H1 (cell line): ENCODE measurements around the gene TECPR2. TPM values are rescaled to one million over a fixed set of nuclear protein-coding genes. Genes with fewer than 3 reads are reported as not detected.

Source experiments
- CTCF ChIA-PET: fragments of 300-600 bp; sonication (Branson Sonifier 250); formaldehyde crosslinking; loops from one replicate; lab custom pipeline; 2021; ENCODE audit not compliant: partially characterized antibody; lab: Charles Lee
- POLR2A ChIA-PET: fragments of 300-600 bp; sonication (Branson Sonifier 250); formaldehyde crosslinking; loops from one replicate; lab custom pipeline; 2021; ENCODE audit warnings: inconsistent platforms; ENCODE audit not compliant: partially characterized antibody; lab: Charles Lee
- DNase-seq, 2 experiments: peaks; one replicate each; pipeline versions ENCODE4 v3.0.0 to v3.0.0-alpha.2; 2010 to 2022; ENCODE audit warnings: low spot score in 2 of 2, low read depth in 1 of 2, mixed read lengths in 1 of 2
- FAIRE-seq: peaks from 2 replicates; lab custom pipeline; 2011; peaks lifted over from hg19 to GRCh38; lab: Jason Lieb, UNC
- H2AFZ ChIP-seq: 2 replicates; pipeline ENCODE4 v1.8.1; 2012; ENCODE audit warnings: low read length, inconsistent platforms
- H2AK5ac ChIP-seq: 2 replicates; pipeline ENCODE4 v1.6.1; 2013; ENCODE audit warnings: low read depth, low read length
- H2BK120ac ChIP-seq: replicated peaks from 2 replicates; pipeline ENCODE3; 2013; ENCODE audit warnings: low read depth, low read length, inconsistent platforms
- H2BK12ac ChIP-seq: 2 replicates; pipeline ENCODE4 v1.6.1; 2013; ENCODE audit warnings: low read depth, low read length
- H2BK15ac ChIP-seq: 2 replicates; pipeline ENCODE4 v1.6.1; 2013; ENCODE audit warnings: low read length
- H2BK20ac ChIP-seq: 2 replicates; pipeline ENCODE4 v1.6.1; 2013; ENCODE audit warnings: low read length
- H2BK5ac ChIP-seq: 2 replicates; pipeline ENCODE4 v1.6.1; 2013; ENCODE audit warnings: low read depth, low read length
- H3K14ac ChIP-seq: 2 replicates; pipeline ENCODE4 v1.6.1; 2013; ENCODE audit warnings: inconsistent platforms; ENCODE audit not compliant: insufficient read length
- H3K18ac ChIP-seq: 2 replicates; pipeline ENCODE4 v1.6.1; 2013; ENCODE audit warnings: low read length; ENCODE audit errors: extremely low read depth
- H3K23ac ChIP-seq: 2 replicates; pipeline ENCODE4 v1.6.1; 2013; ENCODE audit warnings: inconsistent platforms; ENCODE audit not compliant: insufficient read length
- H3K23me2 ChIP-seq: 2 replicates; pipeline ENCODE4 v1.6.1; 2013; ENCODE audit warnings: low read depth, low read length
- H3K27ac ChIP-seq: 2 replicates; pipeline ENCODE4 v1.6.1; 2011; ENCODE audit warnings: low read depth, low read length, inconsistent platforms
- H3K27me3 ChIP-seq, 4 experiments: replicated peaks in 1 of 4; 1 replicate in 1 of 4; 2 replicates in 3 of 4; pipeline versions ENCODE4 v1.6.1 to v1.8.1; 2011 to 2013; ENCODE audit warnings: low read length in 3 of 4, mild to moderate bottlenecking in 3 of 4, inconsistent platforms in 2 of 4, mixed read lengths in 2 of 4, moderate library complexity in 1 of 4; ENCODE audit not compliant: control insufficient read depth in 3 of 4, insufficient read depth in 3 of 4; ENCODE audit errors: extremely low read depth in 1 of 4
- H3K36me3 ChIP-seq, 4 experiments: 2 replicates each; pipeline versions ENCODE4 v1.6.1 to v1.8.1; 2011 to 2013; ENCODE audit warnings: mild to moderate bottlenecking in 4 of 4, low read length in 3 of 4, moderate library complexity in 2 of 4, control low read depth in 1 of 4, inconsistent platforms in 1 of 4; ENCODE audit not compliant: insufficient read depth in 4 of 4, control insufficient read depth in 2 of 4
- H3K4ac ChIP-seq: replicated peaks from 2 replicates; pipeline ENCODE3; 2013; ENCODE audit warnings: low read length, low read depth, mixed read lengths, inconsistent platforms; ENCODE audit not compliant: insufficient read length
- H3K4me1 ChIP-seq, 4 experiments: replicated peaks in 1 of 4; 1 replicate in 1 of 4; 2 replicates in 3 of 4; pipeline versions ENCODE4 v1.6.1 to v1.8.1; 2011 to 2013; ENCODE audit warnings: low read length in 3 of 4, inconsistent platforms in 2 of 4, mixed read lengths in 1 of 4; ENCODE audit not compliant: insufficient read depth in 4 of 4, control insufficient read depth in 3 of 4
- H3K4me2 ChIP-seq, 2 experiments: 2 replicates each; pipeline versions ENCODE4 v1.6.1 to v1.8.1; 2011 to 2013; ENCODE audit warnings: low read depth in 2 of 2, low read length in 2 of 2, control low read depth in 1 of 2, inconsistent platforms in 1 of 2, mild to moderate bottlenecking in 1 of 2; ENCODE audit not compliant: insufficient read depth in 1 of 2
- H3K4me3 ChIP-seq, 4 experiments: fragments of 200-600, 300-600 bp in 1 of 4; sonication (generic), shearing (Covaris generic), sonication (Bioruptor Twin) in 1 of 4; 2 replicates each; pipeline versions ENCODE4 v1.5.1 to v1.8.1; 2011 to 2016; ENCODE audit warnings: low read length in 4 of 4, low read depth in 3 of 4, control low read depth in 2 of 4, inconsistent platforms in 2 of 4, mild to moderate bottlenecking in 2 of 4, mixed read lengths in 1 of 4, moderate library complexity in 1 of 4; ENCODE audit not compliant: insufficient read depth in 2 of 4; ENCODE audit errors: extremely low read depth in 1 of 4
- H3K56ac ChIP-seq: replicated peaks from 2 replicates; pipeline ENCODE3; 2013; ENCODE audit warnings: low read depth, mild to moderate bottlenecking, mixed read lengths, low read length, inconsistent platforms; ENCODE audit not compliant: insufficient read length
- H3K79me1 ChIP-seq: 2 replicates; pipeline ENCODE4 v1.6.1; 2013; ENCODE audit warnings: low read depth, low read length, control low read depth
- H3K79me2 ChIP-seq, 2 experiments: 2 replicates each; pipeline versions ENCODE4 v1.6.1 to v1.8.1; 2012 to 2013; ENCODE audit warnings: low read length in 2 of 2, mild to moderate bottlenecking in 2 of 2, inconsistent platforms in 1 of 2; ENCODE audit not compliant: insufficient read depth in 2 of 2, control insufficient read depth in 1 of 2
- H3K9ac ChIP-seq, 4 experiments: replicated peaks in 1 of 4; 1 replicate in 1 of 4; 2 replicates in 3 of 4; pipeline versions ENCODE4 v1.6.1 to v1.8.1; 2011 to 2013; ENCODE audit warnings: low read depth in 3 of 4, low read length in 3 of 4, control low read depth in 2 of 4, mild to moderate bottlenecking in 2 of 4, moderate library complexity in 2 of 4, inconsistent platforms in 1 of 4; ENCODE audit errors: extremely low read depth in 1 of 4
- H3K9me3 ChIP-seq, 2 experiments: 2 replicates each; pipeline versions ENCODE4 v1.6.1 to v1.8.1; 2012 to 2013; ENCODE audit warnings: mild to moderate bottlenecking in 2 of 2, moderate library complexity in 2 of 2, control low read depth in 1 of 2, inconsistent platforms in 1 of 2, low read depth in 1 of 2, low read length in 1 of 2, mixed read lengths in 1 of 2; ENCODE audit not compliant: insufficient read depth in 2 of 2
- H4K20me1 ChIP-seq, 2 experiments: replicated peaks in 1 of 2; 2 replicates each; pipeline versions ENCODE3 to v1.8.1; 2011 to 2013; ENCODE audit warnings: inconsistent platforms in 2 of 2, low read length in 2 of 2, mild to moderate bottlenecking in 1 of 2; ENCODE audit not compliant: insufficient read depth in 2 of 2, control insufficient read depth in 1 of 2
- H4K5ac ChIP-seq: 2 replicates; pipeline ENCODE4 v1.6.1; 2013; ENCODE audit warnings: low read length, low read depth, mixed read lengths, inconsistent platforms; ENCODE audit not compliant: insufficient read length
- H4K8ac ChIP-seq: 2 replicates; pipeline ENCODE4 v1.8.0; 2013; ENCODE audit warnings: mild to moderate bottlenecking, moderate library complexity, low read length, inconsistent platforms; ENCODE audit not compliant: insufficient read depth; ENCODE audit errors: extremely low read depth
- H4K91ac ChIP-seq: replicated peaks from 2 replicates; pipeline ENCODE3; 2013; ENCODE audit warnings: low read length, mixed read lengths, inconsistent platforms; ENCODE audit not compliant: insufficient read length
- CTCF ChIP-seq, 3 experiments: IDR thresholded peaks; 1 replicate in 2 of 3; 2 replicates in 1 of 3; pipeline versions ENCODE4 v1.5.1 to v1.6.1; 2011; ENCODE audit warnings: low read length in 3 of 3, mild to moderate bottlenecking in 3 of 3, inconsistent platforms in 2 of 3, low read depth in 1 of 3, moderate library complexity in 1 of 3; ENCODE audit not compliant: insufficient read depth in 1 of 3; ENCODE audit errors: control extremely low read depth in 1 of 3
- NANOG ChIP-seq: IDR thresholded peaks from 2 replicates; pipeline ENCODE4 v1.6.1; 2011; ENCODE audit warnings: low read length, low read depth, mild to moderate bottlenecking, inconsistent platforms; ENCODE audit not compliant: insufficient read depth, poor library complexity, severe bottlenecking
- POLR2A ChIP-seq, 2 experiments: IDR thresholded peaks; 1 replicate in 1 of 2; 2 replicates in 1 of 2; pipeline ENCODE4 v1.6.1; 2011; ENCODE audit warnings: low read depth in 2 of 2, low read length in 2 of 2, mild to moderate bottlenecking in 2 of 2; ENCODE audit errors: control extremely low read depth in 1 of 2
- RAD21 ChIP-seq, 2 experiments: IDR thresholded peaks in 1 of 2; conservative IDR thresholded peaks in 1 of 2; 2 replicates each; pipeline ENCODE4 v1.6.1; 2011; ENCODE audit warnings: low read depth in 2 of 2, low read length in 2 of 2, improper control_type of control experiment in 1 of 2, inconsistent platforms in 1 of 2, mild to moderate bottlenecking in 1 of 2, moderate library complexity in 1 of 2
- WGBS, 2 experiments: shearing (Covaris generic) in 1 of 2; methylation state at CpG; one replicate each; pipeline versions ENCODE4 v1.1.6 to v1.1.7; 2013 to 2015; ENCODE audit warnings: low lambda C conversion rate in 2 of 2, mixed read lengths in 2 of 2, inconsistent platforms in 1 of 2, low coverage in 1 of 2, missing lambda C conversion rate in 1 of 2; ENCODE audit not compliant: insufficient replicate concordance in 2 of 2, insufficient coverage in 1 of 2, insufficient read length in 1 of 2; ENCODE audit errors: extremely low coverage in 1 of 2, missing lambda C conversion rate in 1 of 2; 5-methylcytosine and 5-hydroxymethylcytosine counted together
- polyA plus RNA-seq, 7 experiments: library from polyadenylated mRNA; depleted of rRNA in 3 of 7; stranded (reverse) in 5 of 7; unstranded in 2 of 7; fragments of >200 nt in 5 of 7; fragments of 200-250 nt in 2 of 7; gene quantifications; 1 replicate in 5 of 7; 2 replicates in 1 of 7; 4 replicates in 1 of 7; pipeline versions ENCODE4 v1.2.1 to v1.2.3, GENCODE V29; 2011 to 2013; ENCODE audit warnings: missing spikeins in 2 of 7, mixed read lengths in 2 of 7
- total RNA-seq: library from RNA; stranded (reverse); fragmentation: NEBNext Ultra II Directional; extraction: Animal tissue kit (Norgen Biotek cat#: 25700); gene quantifications from 2 replicates; pipeline ENCODE4 v1.2.1, GENCODE V29; 2021

Gene TECPR2
- total and polyA plus RNA-seq, 2 of the 8 experiments (the other 6 are each of a cell fraction or from before 2014, with no cell fraction given) = 6.8 to 19.4 TPM

GRCh38 chr14:102501751-102502315 lies 139.1 kb downstream of the TECPR2 start:
- DNase-seq = peak in 1 of 2 experiments; percentile 75
- FAIRE-seq = no peak

More at GRCh38 chr14:102501751-102502315, 139.1 kb downstream of the TECPR2 start:
- Histone ChIP-seq H3K4me3 (no peak overlapping the region), H3K9me3 (no peaks in the 10 kb centered on the region), H2BK12ac (no peak overlapping the region), H2BK15ac (no peak overlapping the region), H4K91ac (no peak overlapping the region), H3K18ac (no peak overlapping the region), H3K4me1 (no peaks in the 10 kb centered on the region; a peak in 1 of 7 replicates), H4K20me1 (peaks cover 0 to 4% of the 10 kb centered on the region in 2 experiments), H3K56ac (no peak overlapping the region), H2BK20ac (no peak overlapping the region), H3K79me1 (no peaks in the 10 kb centered on the region; the same call in 1 of the 2 replicates), H3K4ac (no peak overlapping the region), H3K79me2 (no peaks in the 10 kb centered on the region), H2BK5ac (no peak overlapping the region), H3K9ac (no peak overlapping the region), H3K4me2 (no peak overlapping the region), H3K36me3 (peaks cover 0 to 6% (median 5%) of the 10 kb centered on the region in 4 experiments; a peak in 5 of 8 replicates), H2AK5ac (no peak overlapping the region), H3K27me3 (no peaks in the 10 kb centered on the region; a peak in 1 of 7 replicates), H3K14ac (no peak overlapping the region), H3K27ac (no peak overlapping the region), H3K23me2 (no peaks in the 10 kb centered on the region; the same call in 1 of the 2 replicates), H4K8ac (no peak overlapping the region), H2AFZ (no peak overlapping the region), H2BK120ac (no peak overlapping the region), H3K23ac (no peak overlapping the region), H4K5ac (no peak overlapping the region)
- peak in 1 of 2 experiments; percentile 38; a peak in 2 of 4 replicates for TF ChIP-seq RAD21 (IDR thresholded peaks at IDR 0.05 in 1 of 2, conservative IDR thresholded peaks at IDR 0.05 in 1 of 2; ENCODE audit: low read depth in 2 of 2, low read length in 2 of 2)
- peak in 2 of 3 experiments; percentile 45 to 62; a peak in 3 of 4 replicates for TF ChIP-seq CTCF (IDR thresholded peaks at IDR 0.05; ENCODE audit: control extremely low read depth in 1 of 3, insufficient read depth in 1 of 3, low read depth in 1 of 3, low read length in 3 of 3)
- TF ChIP-seq NANOG = no peak
- no peak for TF ChIP-seq POLR2A (IDR thresholded peaks at IDR 0.05; ENCODE audit: control extremely low read depth in 1 of 2, low read depth in 2 of 2, low read length in 2 of 2)
- WGBS, 2 experiments = 88% methylated on average over 20 of the region's 20 CpGs; no CpG with 5 or more reads in 1 of the 2 experiments
- CTCF ChIA-PET = interaction anchor here (0.6 to 5.4 kb wide), 11 partner anchors 10 to 166 kb away, joined by 3 to 42 read pairs (median 4); no protein-coding TSS in a partner anchor
- POLR2A ChIA-PET = no interaction called here
